PC-9 (cell line): ENCODE data around the gene DLGAP1. TPM values are rescaled to one million over a fixed set of nuclear protein-coding genes. Genes with fewer than 3 reads are reported as not detected.
A peak's percentile ranks its signal among the peaks of the same experiment; 100 is the strongest.

Experiments used
- BruUV-seq: library from RNA; stranded (reverse); fragments of 400-500 nt; replicated peaks from 2 replicates; lab custom pipeline; 2021; lab: Mats Ljungman, UMichigan
- CTCF ChIA-PET: fragments of 300-600 bp; sonication (Branson Sonifier 250); formaldehyde crosslinking; loops from one replicate; lab custom pipeline; 2022; ENCODE audit warnings: antibody characterized with exemption; lab: Charles Lee
- POLR2A ChIA-PET: fragments of 300-600 bp; sonication (Branson Sonifier 250); formaldehyde crosslinking; loops from one replicate; lab custom pipeline; 2022; ENCODE audit warnings: antibody characterized with exemption; ENCODE audit not compliant: unreplicated experiment; lab: Charles Lee
- DNase-seq, 2 experiments: peaks; one replicate each; pipeline versions ENCODE4 v3.0.0 to v3.0.0-alpha.2; 2015 to 2022; ENCODE audit warnings: mixed read lengths in 1 of 2
- H2AFZ ChIP-seq: fragments of 200-600 bp; sonication (generic); 2 replicates; pipeline ENCODE4 v1.8.1; 2017; ENCODE audit warnings: antibody characterized with exemption
- H3F3A ChIP-seq: fragments of 200-600 bp; sonication (generic); 2 replicates; pipeline ENCODE4 v1.8.1; 2017; ENCODE audit warnings: antibody characterized with exemption, mild to moderate bottlenecking, low read depth; ENCODE audit not compliant: insufficient read depth
- H3K27ac ChIP-seq: fragments of 200-600 bp; sonication (generic); 2 replicates; pipeline ENCODE4 v1.6.1; 2016; ENCODE audit warnings: mixed run types
- H3K27me3 ChIP-seq: fragments of 200-600 bp; sonication (generic); 2 replicates; pipeline ENCODE4 v1.6.1; 2016; ENCODE audit warnings: low read depth, mixed run types; ENCODE audit not compliant: insufficient read depth
- H3K36me3 ChIP-seq: fragments of 200-600 bp; sonication (generic); 2 replicates; pipeline ENCODE4 v1.6.1; 2016; ENCODE audit warnings: low read depth, mixed run types
- H3K4me1 ChIP-seq: fragments of 200-600 bp; sonication (generic); replicated peaks from 2 replicates; pipeline ENCODE4 v1.6.1; 2016; ENCODE audit warnings: mixed run types; ENCODE audit not compliant: insufficient read depth
- H3K4me2 ChIP-seq: fragments of 200-600 bp; sonication (generic); 2 replicates; pipeline ENCODE4 v1.6.1; 2017; ENCODE audit warnings: mixed run types
- H3K4me3 ChIP-seq: fragments of 200-600 bp; sonication (generic); 2 replicates; pipeline ENCODE4 v1.6.1; 2016; ENCODE audit warnings: mixed run types
- H3K79me2 ChIP-seq: fragments of 200-600 bp; sonication (generic); 2 replicates; pipeline ENCODE4 v1.6.1; 2017; ENCODE audit warnings: low read depth, mixed run types
- H3K9me2 ChIP-seq: fragments of 200-600 bp; sonication (generic); 2 replicates; pipeline ENCODE4 v1.8.1; 2017; ENCODE audit warnings: mild to moderate bottlenecking; ENCODE audit not compliant: insufficient read depth
- H3K9me3 ChIP-seq: fragments of 200-600 bp; sonication (generic); 2 replicates; pipeline ENCODE4 v1.8.1; 2016; ENCODE audit warnings: low read depth; ENCODE audit not compliant: insufficient read depth
- H4K20me1 ChIP-seq: fragments of 200-600 bp; sonication (generic); 2 replicates; pipeline ENCODE4 v1.8.1; 2017; ENCODE audit not compliant: insufficient read depth
- CTCF ChIP-seq: fragments of 200-600 bp; sonication (generic); conservative IDR thresholded peaks from 2 replicates; pipeline ENCODE4 v1.6.1; 2017; ENCODE audit warnings: mixed run types, antibody characterized with exemption, mild to moderate bottlenecking, moderate library complexity
- EZH2 ChIP-seq: fragments of 200-600 bp; sonication (generic); IDR thresholded peaks from 2 replicates; pipeline ENCODE4 v1.8.0; 2017; ENCODE audit warnings: antibody characterized with exemption, low read depth
- intact Hi-C: fragments of 100-400 bp; cut with micrococcal nuclease; formaldehyde crosslinking; loops from one replicate; pipeline ENCODE4 v1.10.0; 2022; ENCODE audit not compliant: unreplicated experiment
- total RNA-seq: library from RNA; stranded (reverse); gene quantifications from 2 replicates; pipeline ENCODE4 v1.2.3, GENCODE V29; 2021

DLGAP1 gene
- total RNA-seq, 1 experiment from 2014 or later: not detected

- Histone ChIP-seq H3K36me3 (no peaks in the 10 kb centered on the region), H3K9me2 (no peaks in the 10 kb centered on the region), H3K4me3 (no peak overlapping the region), H3K79me2 (no peaks in the 10 kb centered on the region), H3K4me1 (peaks cover 17% of the 10 kb centered on the region), H4K20me1 (no peaks in the 10 kb centered on the region), H3K27ac (peak overlapping the region; percentile 69), H3K9me3 (no peaks in the 10 kb centered on the region), H2AFZ (no peak overlapping the region), H3K27me3 (no peaks in the 10 kb centered on the region), H3F3A (no peaks in the 10 kb centered on the region), H3K4me2 (no peak overlapping the region)
- DNase-seq: no peak
- ChIA-PET POLR2A (no interaction called here), CTCF (no interaction called here)
- intact Hi-C loops: loop anchor here (2.0 kb wide), 1 partner anchor 21 kb away; no protein-coding TSS in a partner anchor
- no TSS peak for BruUV-seq
- TF ChIP-seq CTCF: no peak
- no peak for TF ChIP-seq EZH2
Observed at GRCh38 chr18:3815991-3816390, 639.1 kb downstream of the DLGAP1 start.

GRCh38 chr18:3814816-3815215, 640.3 kb downstream of the DLGAP1 start:
- Histone ChIP-seq H3K79me2 (no peaks in the 10 kb centered on the region), H3F3A (no peaks in the 10 kb centered on the region), H3K9me3 (no peaks in the 10 kb centered on the region), H3K4me3 (no peak overlapping the region), H3K27ac (no peak overlapping the region), H3K4me1 (peaks cover 17% of the 10 kb centered on the region), H3K27me3 (no peaks in the 10 kb centered on the region), H3K9me2 (no peaks in the 10 kb centered on the region), H3K4me2 (no peak overlapping the region), H2AFZ (no peak overlapping the region), H4K20me1 (no peaks in the 10 kb centered on the region), H3K36me3 (no peaks in the 10 kb centered on the region)
- no peak for DNase-seq
- CTCF ChIA-PET: no interaction called here
- TF ChIP-seq EZH2 (no peak), CTCF (no peak)
- BruUV-seq: no TSS peak
- POLR2A ChIA-PET: no interaction called here
- intact Hi-C loops: no loop called here

GRCh38 chr18:3810296-3810695, 644.8 kb downstream of the DLGAP1 start:
- Histone ChIP-seq H3K4me2 (no peak overlapping the region), H4K20me1 (no peaks in the 10 kb centered on the region), H3K4me1 (no peaks in the 10 kb centered on the region), H3K36me3 (no peaks in the 10 kb centered on the region), H3K4me3 (no peak overlapping the region), H2AFZ (no peak overlapping the region), H3F3A (no peaks in the 10 kb centered on the region), H3K9me2 (no peaks in the 10 kb centered on the region), H3K9me3 (no peaks in the 10 kb centered on the region), H3K27me3 (no peaks in the 10 kb centered on the region), H3K79me2 (no peaks in the 10 kb centered on the region), H3K27ac (no peak overlapping the region)
- no peak for DNase-seq
- intact Hi-C loops: no loop called here
- CTCF ChIA-PET: no interaction called here
- TF ChIP-seq CTCF: no peak
- TF ChIP-seq EZH2: no peak
- POLR2A ChIA-PET: no interaction called here
- BruUV-seq: no TSS peak
